ENCODE results near the gene SRPX2.
A peak's percentile ranks its signal among the peaks of the same experiment; 100 is the strongest.

SRPX2 gene

DNA sequence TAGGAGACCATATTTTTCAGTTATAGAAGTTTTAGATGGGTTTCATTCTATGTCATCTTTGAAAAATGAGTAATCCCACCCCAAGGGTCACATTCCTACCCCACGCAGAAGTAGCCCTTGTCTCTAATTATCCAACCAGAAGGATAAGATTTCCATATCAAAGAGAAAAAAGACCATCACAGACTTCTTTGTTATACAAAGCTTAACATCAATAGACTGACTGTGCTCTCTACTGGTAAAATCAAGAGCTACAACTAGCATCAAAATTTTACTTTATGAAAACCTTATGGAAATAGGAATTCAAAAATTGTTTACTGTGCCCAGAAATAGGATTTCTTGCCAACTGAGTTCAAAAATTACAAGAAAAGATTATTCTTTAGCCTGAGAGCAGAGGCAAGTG, 34.4 kb upstream of the SRPX2 start:
- peak; percentile 3 for DNase-seq (ENCODE audit: low read depth)
- no peak overlapping the region for H3K4me3 ChIP-seq (replicated peaks; ENCODE audit: low read depth, low read length)
- TF ChIP-seq, protein P1, sequence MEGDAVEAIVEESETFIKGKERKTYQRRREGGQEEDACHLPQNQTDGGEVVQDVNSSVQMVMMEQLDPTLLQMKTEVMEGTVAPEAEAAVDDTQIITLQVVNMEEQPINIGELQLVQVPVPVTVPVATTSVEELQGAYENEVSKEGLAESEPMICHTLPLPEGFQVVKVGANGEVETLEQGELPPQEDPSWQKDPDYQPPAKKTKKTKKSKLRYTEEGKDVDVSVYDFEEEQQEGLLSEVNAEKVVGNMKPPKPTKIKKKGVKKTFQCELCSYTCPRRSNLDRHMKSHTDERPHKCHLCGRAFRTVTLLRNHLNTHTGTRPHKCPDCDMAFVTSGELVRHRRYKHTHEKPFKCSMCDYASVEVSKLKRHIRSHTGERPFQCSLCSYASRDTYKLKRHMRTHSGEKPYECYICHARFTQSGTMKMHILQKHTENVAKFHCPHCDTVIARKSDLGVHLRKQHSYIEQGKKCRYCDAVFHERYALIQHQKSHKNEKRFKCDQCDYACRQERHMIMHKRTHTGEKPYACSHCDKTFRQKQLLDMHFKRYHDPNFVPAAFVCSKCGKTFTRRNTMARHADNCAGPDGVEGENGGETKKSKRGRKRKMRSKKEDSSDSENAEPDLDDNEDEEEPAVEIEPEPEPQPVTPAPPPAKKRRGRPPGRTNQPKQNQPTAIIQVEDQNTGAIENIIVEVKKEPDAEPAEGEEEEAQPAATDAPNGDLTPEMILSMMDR (IDR thresholded peaks at IDR 0.05; ENCODE audit: low read length, missing control alignments): no peak

DNA sequence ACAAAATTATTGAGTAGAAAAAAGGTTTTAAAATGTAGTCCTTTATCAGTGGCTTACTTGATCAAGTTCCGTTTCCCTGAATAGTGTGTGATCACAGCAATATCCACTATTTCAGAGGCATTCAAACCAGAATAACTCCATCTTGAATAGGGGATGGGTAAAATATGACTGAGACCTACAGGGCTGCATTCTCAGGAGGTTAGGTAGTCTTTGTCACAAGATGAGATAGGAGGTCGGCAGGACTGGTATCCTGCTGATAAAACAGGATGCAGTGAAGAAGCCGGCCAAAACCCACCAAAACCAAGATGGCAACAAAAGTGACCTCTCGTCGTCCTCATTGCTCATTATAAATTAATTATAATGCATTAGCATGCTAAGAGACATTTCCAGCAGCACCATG, 32.0 kb upstream of the SRPX2 start:
- DNase-seq (ENCODE audit: low read depth): no peak
- TF ChIP-seq, protein P1 (IDR thresholded peaks at IDR 0.05; ENCODE audit: low read length, missing control alignments): no peak
- H3K4me3 ChIP-seq (replicated peaks; ENCODE audit: low read depth, low read length): no peak overlapping the region

DNA sequence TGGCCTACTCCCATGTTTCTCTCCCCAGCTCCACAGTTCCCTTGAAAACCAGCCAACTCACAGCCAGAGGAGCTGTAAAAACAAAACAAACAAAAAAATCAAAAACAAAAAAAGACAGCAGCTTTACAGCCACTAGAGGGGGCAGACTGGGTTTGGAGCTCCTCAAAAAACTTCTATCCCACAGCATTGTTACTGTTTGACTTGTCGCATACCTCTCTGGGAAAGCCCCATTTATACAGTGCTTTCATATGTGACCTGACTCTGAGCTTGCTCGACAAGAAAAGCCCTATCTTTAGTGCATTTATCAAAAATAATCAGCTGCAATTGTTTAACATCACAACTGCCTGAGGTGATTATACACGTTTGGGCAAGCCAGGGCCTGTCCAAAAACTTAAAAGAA, 29.0 kb upstream of the SRPX2 start:
- peak; percentile 78 for DNase-seq (ENCODE audit: low read depth)
- TF ChIP-seq, protein P1 (IDR thresholded peaks at IDR 0.05; ENCODE audit: low read length, missing control alignments): peak; percentile 63
- H3K4me3 ChIP-seq (replicated peaks; ENCODE audit: low read depth, low read length): no peak overlapping the region

DNA sequence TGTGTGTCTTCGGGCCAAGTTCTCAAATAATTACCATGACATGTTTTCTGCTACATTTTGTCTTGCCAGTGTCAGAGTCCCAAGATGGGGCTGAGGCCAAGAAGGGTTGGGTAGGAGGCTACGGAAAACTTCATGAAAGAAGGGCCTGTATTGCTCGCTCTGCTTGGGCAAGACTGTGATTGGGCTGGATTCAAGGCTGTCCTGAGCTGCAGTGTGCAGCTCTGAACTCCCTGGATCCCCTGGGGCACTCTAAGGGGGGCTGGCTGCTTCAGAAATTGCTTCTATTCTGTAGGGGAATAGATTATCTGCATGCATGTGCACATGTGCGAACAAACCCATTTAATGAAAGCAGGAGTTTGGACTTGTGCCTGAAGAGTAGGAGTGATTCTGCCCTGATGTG, 21.0 kb upstream of the SRPX2 start:
- TF ChIP-seq, protein P1 (IDR thresholded peaks at IDR 0.05; ENCODE audit: low read length, missing control alignments): no peak
- H3K4me3 ChIP-seq (replicated peaks; ENCODE audit: low read depth, low read length): no peak overlapping the region

DNA sequence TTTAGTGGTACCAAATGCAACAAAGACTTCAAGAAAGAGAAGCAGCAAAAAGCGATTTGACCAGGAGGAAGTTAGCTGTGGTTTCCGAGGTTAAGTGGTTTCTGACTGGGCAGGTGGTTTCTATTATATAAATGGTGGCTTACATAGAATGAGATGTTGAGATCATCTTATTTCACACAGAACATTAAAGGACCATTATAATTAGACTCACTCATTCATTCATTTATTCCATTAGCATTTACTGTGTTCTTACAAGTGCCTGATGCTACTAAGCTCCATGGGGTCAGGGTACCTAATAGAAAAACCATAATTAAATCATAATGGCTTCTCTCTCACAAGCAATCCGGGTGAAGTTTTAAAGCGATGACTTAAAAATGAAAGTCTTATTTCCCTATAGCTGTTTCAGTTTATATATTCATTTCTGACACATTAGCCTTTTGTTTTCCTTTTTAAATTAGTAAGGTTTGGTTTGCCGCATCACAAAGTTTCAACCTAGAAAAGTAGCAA, 18.0 kb upstream of the SRPX2 start:
- TF ChIP-seq, protein P1 (IDR thresholded peaks at IDR 0.05; ENCODE audit: low read length, missing control alignments): no peak
- no peak for DNase-seq (ENCODE audit: low read depth)
- H3K4me3 ChIP-seq (replicated peaks; ENCODE audit: low read depth, low read length): no peak overlapping the region

More for the DNA sequence above, 21.0 kb upstream of the SRPX2 start:
- no peak for DNase-seq (ENCODE audit: low read depth)

DNA sequence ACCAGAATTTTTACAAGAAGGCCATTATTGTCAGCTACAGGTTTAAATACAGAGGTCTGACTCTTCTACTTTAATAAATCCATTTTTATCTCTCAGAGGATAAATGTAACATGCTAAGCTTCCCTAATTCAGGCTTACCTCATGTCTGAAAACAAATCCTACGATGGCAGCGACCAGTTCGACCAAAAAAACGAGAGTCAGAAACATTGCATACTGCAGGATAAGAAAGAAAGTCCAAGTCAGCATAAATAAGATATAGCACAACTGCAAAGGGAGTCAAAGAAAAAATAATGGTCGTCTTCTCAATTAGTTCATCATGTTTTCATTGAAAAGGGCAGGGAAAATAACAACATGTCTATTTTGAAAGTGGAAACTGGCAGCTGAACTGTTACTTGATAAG, 9.0 kb upstream of the SRPX2 start:
- H3K4me3 ChIP-seq (replicated peaks; ENCODE audit: low read depth, low read length): peak overlapping the region; percentile 64
- DNase-seq (ENCODE audit: low read depth): no peak

DNA sequence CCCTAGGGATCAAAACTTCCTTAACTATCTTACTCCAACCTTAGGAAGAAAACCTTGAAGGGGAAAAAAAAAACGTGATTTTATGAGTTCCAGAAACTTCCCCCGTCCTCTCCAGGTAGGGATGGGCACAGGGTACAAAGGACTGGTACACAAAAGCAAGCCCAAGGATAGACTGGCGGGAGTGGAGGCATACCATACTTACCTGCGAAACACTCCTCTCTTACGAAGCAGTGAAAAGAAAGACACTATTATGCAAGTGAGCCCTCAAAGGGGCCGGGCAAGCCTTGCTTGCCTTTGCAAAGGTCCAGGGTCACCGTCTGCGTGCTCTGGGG, 8.0 kb upstream of the SRPX2 start:
- no peak for DNase-seq (ENCODE audit: low read depth)
- TF ChIP-seq, protein P1 (IDR thresholded peaks at IDR 0.05; ENCODE audit: low read length, missing control alignments): no peak
- H3K4me3 ChIP-seq (replicated peaks; ENCODE audit: low read depth, low read length): peak overlapping the region; percentile 64

More for the DNA sequence above, 9.0 kb upstream of the SRPX2 start:
- TF ChIP-seq, protein P1 (IDR thresholded peaks at IDR 0.05; ENCODE audit: low read length, missing control alignments): no peak

Measured in fibroblast of pulmonary artery (primary cell).